Liver (tissue), 3 donors: ENCODE measurements around the gene MAP3K5.
A peak's percentile ranks its signal among the peaks of the same experiment; 100 is the strongest.

Experiments used
- CTCF ChIP-seq: fragments of 150-350 bp; IDR thresholded peaks from 2 replicates; pipeline ENCODE4 v1.5.1; 2017; ENCODE audit warnings: improper control_type of control experiment, low read depth, low read length; ENCODE audit not compliant: missing input control
- GABPA ChIP-seq, 2 donors: IDR thresholded peaks in 1 of 2; conservative IDR thresholded peaks in 1 of 2; 2 replicates each; pipeline ENCODE4 v1.6.1; 2016; ENCODE audit warnings: antibody characterized with exemption in 2 of 2, mild to moderate bottlenecking in 1 of 2, moderate library complexity in 1 of 2
- JUND ChIP-seq, 2 donors: IDR thresholded peaks; 2 replicates each; pipeline ENCODE4 v1.6.1; 2016; ENCODE audit warnings: antibody characterized with exemption in 2 of 2
- MAX ChIP-seq: IDR thresholded peaks from 2 replicates; pipeline ENCODE4 v1.6.1; 2016; ENCODE audit warnings: antibody characterized with exemption
- RAD21 ChIP-seq, 2 donors: IDR thresholded peaks; 2 replicates each; pipeline ENCODE4 v1.6.1; 2016; ENCODE audit warnings: antibody characterized with exemption in 2 of 2, mild to moderate bottlenecking in 2 of 2
- REST ChIP-seq: IDR thresholded peaks from 2 replicates; pipeline ENCODE4 v1.6.1; 2016; ENCODE audit warnings: antibody characterized with exemption, mild to moderate bottlenecking
- SP1 ChIP-seq: IDR thresholded peaks from 2 replicates; pipeline ENCODE4 v1.6.1; 2018; ENCODE audit warnings: antibody characterized with exemption, mild to moderate bottlenecking
- TAF1 ChIP-seq: conservative IDR thresholded peaks from 2 replicates; pipeline ENCODE4 v1.6.1; 2016; ENCODE audit warnings: antibody characterized with exemption, mild to moderate bottlenecking
- ZBTB33 ChIP-seq: IDR thresholded peaks from 2 replicates; pipeline ENCODE4 v1.6.1; 2016; ENCODE audit warnings: antibody characterized with exemption
- donor health status: healthy.
- donor health status: healthy.

GRCh38 chr6:136774228-136775041, 17.8 kb downstream of the MAP3K5 start:
- no peak for TF ChIP-seq CTCF
- peak; percentile 18 for TF ChIP-seq SP1
- no peak for TF ChIP-seq RAD21 (IDR thresholded peaks at IDR 0.05)
- TF ChIP-seq ZBTB33, result peak; percentile 28
- no peak for TF ChIP-seq REST
- no peak for TF ChIP-seq MAX
- no peak for TF ChIP-seq TAF1
- peak; percentile 82 to 88 for TF ChIP-seq JUND (IDR thresholded peaks at IDR 0.05)
- no peak for TF ChIP-seq GABPA (IDR thresholded peaks at IDR 0.05 in 1 of 2, conservative IDR thresholded peaks at IDR 0.05 in 1 of 2)
